A673 (cell line): ENCODE measurements around the gene NEDD9. TPM values are rescaled to one million over a fixed set of nuclear protein-coding genes. Genes with fewer than 3 reads are reported as not detected.

Experiments
- BruUV-seq: library from RNA; stranded (reverse); fragments of 400-500 nt; replicated peaks from 2 replicates; lab custom pipeline; 2021; lab: Mats Ljungman, UMichigan
- CTCF ChIA-PET: fragments of 300-600 bp; sonication (Branson Sonifier 250); formaldehyde crosslinking; loops from one replicate; lab custom pipeline; 2022; ENCODE audit warnings: antibody characterized with exemption; lab: Charles Lee
- POLR2A ChIA-PET: fragments of 300-600 bp; sonication (Branson Sonifier 250); formaldehyde crosslinking; loops from one replicate; lab custom pipeline; 2022; ENCODE audit warnings: antibody characterized with exemption; ENCODE audit not compliant: low non-redundant PET; lab: Charles Lee
- DNase-seq: peaks from one replicate; pipeline ENCODE4 v3.0.0-alpha.2; 2015; ENCODE audit warnings: low spot score
- H3K27ac ChIP-seq: fragments of 200-600 bp; sonication (generic); 2 replicates; pipeline ENCODE4 v1.5.1; 2016; ENCODE audit warnings: mixed run types, low read depth, mild to moderate bottlenecking, mixed read lengths, antibody characterized with exemption, low read length; ENCODE audit not compliant: poor library complexity, severe bottlenecking
- H3K27me3 ChIP-seq: fragments of 200-600 bp; sonication (generic); replicated peaks from 2 replicates; pipeline ENCODE4 v1.6.1; 2017; ENCODE audit warnings: mixed run types, low read depth, mild to moderate bottlenecking, mixed read lengths, antibody characterized with exemption, low read length; ENCODE audit not compliant: insufficient read depth, poor library complexity
- H3K36me3 ChIP-seq: fragments of 200-600 bp; sonication (generic); 2 replicates; pipeline ENCODE4 v1.6.1; 2016; ENCODE audit warnings: mixed run types, mild to moderate bottlenecking, mixed read lengths, antibody characterized with exemption, low read length; ENCODE audit not compliant: insufficient read depth, poor library complexity, severe bottlenecking
- H3K4me1 ChIP-seq: fragments of 200-600 bp; sonication (generic); 2 replicates; pipeline ENCODE4 v1.6.1; 2017; ENCODE audit warnings: mixed run types, mild to moderate bottlenecking, mixed read lengths, antibody characterized with exemption, low read length; ENCODE audit not compliant: insufficient read depth, poor library complexity, severe bottlenecking
- H3K4me3 ChIP-seq: fragments of 200-600 bp; sonication (generic); 2 replicates; pipeline ENCODE4 v1.5.1; 2016; ENCODE audit warnings: low read depth, mixed run types, mild to moderate bottlenecking, mixed read lengths, low read length; ENCODE audit not compliant: poor library complexity, severe bottlenecking
- H3K9me3 ChIP-seq: fragments of 200-600 bp; sonication (generic); 2 replicates; pipeline ENCODE4 v1.6.1; 2016; ENCODE audit warnings: mixed run types, low read depth, mild to moderate bottlenecking, mixed read lengths, antibody characterized with exemption, low read length; ENCODE audit not compliant: poor library complexity, severe bottlenecking
- CTCF ChIP-seq: fragments of 300-800, 200-600 bp; sonication (generic); conservative IDR thresholded peaks from 2 replicates; pipeline ENCODE4 v1.5.1; 2017; ENCODE audit warnings: low read depth, mild to moderate bottlenecking, antibody characterized with exemption, low read length, moderate library complexity, mixed read lengths
- EZH2 ChIP-seq: fragments of 200-600 bp; sonication (generic); IDR thresholded peaks from 2 replicates; pipeline ENCODE4 v1.6.1; 2017; ENCODE audit warnings: borderline replicate concordance, low read depth, mild to moderate bottlenecking, mixed read lengths, antibody characterized with exemption, low read length; ENCODE audit not compliant: poor library complexity, severe bottlenecking
- intact Hi-C: fragments of 100-400 bp; cut with micrococcal nuclease; formaldehyde crosslinking; loops from one replicate; pipeline ENCODE4 v1.10.0; 2022; ENCODE audit not compliant: unreplicated experiment
- total RNA-seq: library from RNA; stranded (reverse); gene quantifications from 2 replicates; pipeline ENCODE4 v1.2.3, GENCODE V29; 2021

Gene NEDD9
- total RNA-seq, 1 experiment from 2014 or later: 6.6 TPM

- POLR2A ChIA-PET: no interaction called here
- Histone ChIP-seq H3K4me1 (peaks cover 12% of the 10 kb centered on the region), H3K27me3 (no peaks in the 10 kb centered on the region), H3K36me3 (no peaks in the 10 kb centered on the region), H3K4me3 (no peak overlapping the region), H3K27ac (no peak overlapping the region), H3K9me3 (no peaks in the 10 kb centered on the region)
- TF ChIP-seq CTCF: no peak
- TF ChIP-seq EZH2: no peak
- intact Hi-C loops: no loop called here
- CTCF ChIA-PET: no interaction called here
- no TSS peak for BruUV-seq
- DNase-seq: no peak
Measured at GRCh38 chr6:11224252-11224965, 8.1 kb downstream of the NEDD9 start.

GRCh38 chr6:11223286-11223864, 9.1 kb downstream of the NEDD9 start:
- TF ChIP-seq EZH2: no peak
- TF ChIP-seq CTCF: no peak
- CTCF ChIA-PET: no interaction called here
- no peak for DNase-seq
- H3K4me1 ChIP-seq: peaks cover 12% of the 10 kb centered on the region
- no peak overlapping the region for H3K27ac ChIP-seq
- intact Hi-C loops: no loop called here
- no peaks in the 10 kb centered on the region for H3K9me3 ChIP-seq
- no peak overlapping the region for H3K4me3 ChIP-seq
- H3K36me3 ChIP-seq: no peaks in the 10 kb centered on the region
- POLR2A ChIA-PET: no interaction called here
- H3K27me3 ChIP-seq: no peaks in the 10 kb centered on the region
- no TSS peak for BruUV-seq

- H3K4me3 ChIP-seq: no peak overlapping the region
- DNase-seq: no peak
- ChIA-PET CTCF (no interaction called here), POLR2A (no interaction called here)
- peak overlapping the region; percentile 29 for H3K27ac ChIP-seq
- TF ChIP-seq CTCF (no peak), EZH2 (no peak)
- no TSS peak for BruUV-seq
- no peaks in the 10 kb centered on the region for H3K27me3 ChIP-seq
- intact Hi-C loops: no loop called here
- no peaks in the 10 kb centered on the region for H3K9me3 ChIP-seq
- peaks cover 12% of the 10 kb centered on the region for H3K4me1 ChIP-seq
- H3K36me3 ChIP-seq: no peaks in the 10 kb centered on the region
Measured at GRCh38 chr6:11222385-11223277, 9.8 kb downstream of the NEDD9 start.
